A549 (cell line): Measurements from ENCODE around the gene NUAK2.

Experiments
- EP300 ChIP-seq, 2 experiments: fragments of >200 bp; sonication (Bioruptor Twin); formaldehyde crosslinking; IDR thresholded peaks; 2 replicates in 1 of 2; 3 replicates in 1 of 2; pipeline ENCODE4 v1.6.1; 2016 to 2017
- GATA3 ChIP-seq: IDR thresholded peaks from 2 replicates; pipeline ENCODE4 v1.6.1; 2012; ENCODE audit warnings: borderline replicate concordance
- HOXB5 ChIP-seq: fragments of 250-450 bp; sonication (Bioruptor Pico); IDR thresholded peaks from 2 replicates; pipeline ENCODE4 v1.5.0; 2020; ENCODE audit warnings: mild to moderate bottlenecking, moderate library complexity
- JUNB ChIP-seq: fragments of >200 bp; sonication (Bioruptor Twin); formaldehyde crosslinking; IDR thresholded peaks from 2 replicates; pipeline ENCODE4 v1.6.1; 2016
- RCOR1 ChIP-seq: fragments of 150-350 bp; IDR thresholded peaks from 2 replicates; pipeline ENCODE4 v1.6.1; 2014; ENCODE audit warnings: antibody characterized with exemption, low read length, low read depth
- SREBF2 ChIP-seq: fragments of 450-650 bp; IDR thresholded peaks from 2 replicates; pipeline ENCODE4 v1.6.1; 2014; ENCODE audit warnings: mild to moderate bottlenecking, moderate library complexity
- TF ChIP-seq, protein P1 (sequence below): fragments of >200 bp; sonication (Bioruptor Twin); formaldehyde crosslinking; IDR thresholded peaks from 3 replicates; pipeline ENCODE4 v1.5.1; 2016

DNA sequence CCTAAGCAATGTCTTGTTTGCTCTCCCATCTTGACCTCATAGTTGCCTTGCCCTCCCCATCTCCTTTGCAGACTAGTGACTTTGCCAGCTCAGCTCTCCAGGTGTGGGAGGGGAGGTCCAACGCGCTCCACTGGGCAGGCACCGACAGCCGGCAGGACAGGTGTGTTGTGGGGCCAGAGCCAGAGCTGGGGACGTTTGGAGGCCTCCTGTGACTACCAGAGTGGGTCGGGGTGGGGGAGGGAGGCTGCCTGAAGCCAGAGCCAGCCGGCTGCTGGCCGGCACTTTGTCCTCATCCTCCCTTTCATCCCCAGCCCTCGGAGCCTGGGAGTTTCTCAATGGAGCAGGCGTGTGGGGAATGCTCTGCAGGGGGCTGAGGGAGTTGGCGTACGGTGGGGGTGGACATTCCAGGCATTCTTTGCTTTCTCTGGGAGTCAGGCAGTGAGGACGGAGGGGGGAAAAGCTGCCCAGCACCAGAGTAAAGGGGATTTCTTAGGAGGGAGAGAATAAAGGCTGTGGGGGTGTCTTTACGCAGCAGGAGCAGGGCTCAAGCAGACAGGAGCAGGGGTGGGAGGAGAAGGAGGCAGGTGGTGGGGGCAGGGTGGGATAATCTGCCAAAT lies 20.2 kb downstream of the NUAK2 start:
- TF ChIP-seq JUNB (peak; percentile 78), HOXB5 (CRISPR knock-in tag) (peak; percentile 81; the same call in 1 of the 2 replicates), GATA3 (peak; percentile 99), EP300 (IDR thresholded peaks at IDR 0.05) (peak; percentile 95 to 99; a peak in 4 of 5 replicates), SREBF2 (no peak), RCOR1 (no peak)
- TF ChIP-seq, protein P1, sequence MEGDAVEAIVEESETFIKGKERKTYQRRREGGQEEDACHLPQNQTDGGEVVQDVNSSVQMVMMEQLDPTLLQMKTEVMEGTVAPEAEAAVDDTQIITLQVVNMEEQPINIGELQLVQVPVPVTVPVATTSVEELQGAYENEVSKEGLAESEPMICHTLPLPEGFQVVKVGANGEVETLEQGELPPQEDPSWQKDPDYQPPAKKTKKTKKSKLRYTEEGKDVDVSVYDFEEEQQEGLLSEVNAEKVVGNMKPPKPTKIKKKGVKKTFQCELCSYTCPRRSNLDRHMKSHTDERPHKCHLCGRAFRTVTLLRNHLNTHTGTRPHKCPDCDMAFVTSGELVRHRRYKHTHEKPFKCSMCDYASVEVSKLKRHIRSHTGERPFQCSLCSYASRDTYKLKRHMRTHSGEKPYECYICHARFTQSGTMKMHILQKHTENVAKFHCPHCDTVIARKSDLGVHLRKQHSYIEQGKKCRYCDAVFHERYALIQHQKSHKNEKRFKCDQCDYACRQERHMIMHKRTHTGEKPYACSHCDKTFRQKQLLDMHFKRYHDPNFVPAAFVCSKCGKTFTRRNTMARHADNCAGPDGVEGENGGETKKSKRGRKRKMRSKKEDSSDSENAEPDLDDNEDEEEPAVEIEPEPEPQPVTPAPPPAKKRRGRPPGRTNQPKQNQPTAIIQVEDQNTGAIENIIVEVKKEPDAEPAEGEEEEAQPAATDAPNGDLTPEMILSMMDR = no peak
